ENCODE measurements around the gene TP53.
A peak's percentile ranks its signal among the peaks of the same experiment; 100 is the strongest.

TP53 gene

DNA sequence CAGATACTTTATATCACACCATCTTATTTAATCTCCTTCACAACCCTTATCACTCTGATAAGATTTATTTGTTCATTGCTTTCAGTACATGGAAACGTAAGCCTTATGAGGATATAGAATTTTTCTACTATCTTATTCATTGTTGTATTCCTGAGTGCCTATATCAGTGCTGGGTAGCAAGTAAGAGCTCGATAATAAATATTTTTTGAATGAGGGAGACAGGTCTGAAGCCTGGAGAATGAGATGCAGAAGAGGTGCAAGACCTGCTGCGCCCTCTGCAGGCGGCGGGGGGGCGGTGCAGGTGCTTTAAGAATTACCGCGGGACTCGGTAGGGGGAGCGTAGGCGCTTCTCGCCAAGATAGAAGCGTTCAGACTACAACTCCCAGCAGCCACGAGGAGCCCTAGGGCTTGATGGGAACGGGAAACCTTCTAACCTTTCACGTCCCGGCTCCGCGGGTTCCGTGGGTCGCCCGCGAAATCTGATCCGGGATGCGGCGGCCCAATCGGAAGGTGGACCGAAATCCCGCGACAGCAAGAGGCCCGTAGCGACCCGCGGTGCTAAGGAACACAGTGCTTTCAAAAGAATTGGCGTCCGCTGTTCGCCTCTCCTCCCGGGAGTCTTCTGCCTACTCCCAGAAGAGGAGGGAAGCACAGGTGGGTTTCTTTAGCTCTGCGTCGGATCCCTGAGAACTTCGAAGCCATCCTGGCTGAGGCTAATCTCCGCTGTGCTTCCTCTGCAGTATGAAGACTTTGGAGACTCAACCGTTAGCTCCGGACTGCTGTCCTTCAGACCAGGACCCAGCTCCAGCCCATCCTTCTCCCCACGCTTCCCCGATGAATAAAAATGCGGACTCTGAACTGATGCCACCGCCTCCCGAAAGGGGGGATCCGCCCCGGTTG, 868 bp upstream of the TP53 start, which contains the start of gene WRAP53:
Gene WRAP53 (plus strand): TSS at position 570 of the 900 bp plus-strand sequence. CDS start 172 bp downstream, at position 742.
- TF ChIP-seq, protein P1, sequence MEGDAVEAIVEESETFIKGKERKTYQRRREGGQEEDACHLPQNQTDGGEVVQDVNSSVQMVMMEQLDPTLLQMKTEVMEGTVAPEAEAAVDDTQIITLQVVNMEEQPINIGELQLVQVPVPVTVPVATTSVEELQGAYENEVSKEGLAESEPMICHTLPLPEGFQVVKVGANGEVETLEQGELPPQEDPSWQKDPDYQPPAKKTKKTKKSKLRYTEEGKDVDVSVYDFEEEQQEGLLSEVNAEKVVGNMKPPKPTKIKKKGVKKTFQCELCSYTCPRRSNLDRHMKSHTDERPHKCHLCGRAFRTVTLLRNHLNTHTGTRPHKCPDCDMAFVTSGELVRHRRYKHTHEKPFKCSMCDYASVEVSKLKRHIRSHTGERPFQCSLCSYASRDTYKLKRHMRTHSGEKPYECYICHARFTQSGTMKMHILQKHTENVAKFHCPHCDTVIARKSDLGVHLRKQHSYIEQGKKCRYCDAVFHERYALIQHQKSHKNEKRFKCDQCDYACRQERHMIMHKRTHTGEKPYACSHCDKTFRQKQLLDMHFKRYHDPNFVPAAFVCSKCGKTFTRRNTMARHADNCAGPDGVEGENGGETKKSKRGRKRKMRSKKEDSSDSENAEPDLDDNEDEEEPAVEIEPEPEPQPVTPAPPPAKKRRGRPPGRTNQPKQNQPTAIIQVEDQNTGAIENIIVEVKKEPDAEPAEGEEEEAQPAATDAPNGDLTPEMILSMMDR (conservative IDR thresholded peaks at IDR 0.05; ENCODE audit: control insufficient read depth, insufficient read depth, low read depth, low read length): peak; percentile 91
- peak; percentile 99 for DNase-seq (ENCODE audit: low read depth)

DNA sequence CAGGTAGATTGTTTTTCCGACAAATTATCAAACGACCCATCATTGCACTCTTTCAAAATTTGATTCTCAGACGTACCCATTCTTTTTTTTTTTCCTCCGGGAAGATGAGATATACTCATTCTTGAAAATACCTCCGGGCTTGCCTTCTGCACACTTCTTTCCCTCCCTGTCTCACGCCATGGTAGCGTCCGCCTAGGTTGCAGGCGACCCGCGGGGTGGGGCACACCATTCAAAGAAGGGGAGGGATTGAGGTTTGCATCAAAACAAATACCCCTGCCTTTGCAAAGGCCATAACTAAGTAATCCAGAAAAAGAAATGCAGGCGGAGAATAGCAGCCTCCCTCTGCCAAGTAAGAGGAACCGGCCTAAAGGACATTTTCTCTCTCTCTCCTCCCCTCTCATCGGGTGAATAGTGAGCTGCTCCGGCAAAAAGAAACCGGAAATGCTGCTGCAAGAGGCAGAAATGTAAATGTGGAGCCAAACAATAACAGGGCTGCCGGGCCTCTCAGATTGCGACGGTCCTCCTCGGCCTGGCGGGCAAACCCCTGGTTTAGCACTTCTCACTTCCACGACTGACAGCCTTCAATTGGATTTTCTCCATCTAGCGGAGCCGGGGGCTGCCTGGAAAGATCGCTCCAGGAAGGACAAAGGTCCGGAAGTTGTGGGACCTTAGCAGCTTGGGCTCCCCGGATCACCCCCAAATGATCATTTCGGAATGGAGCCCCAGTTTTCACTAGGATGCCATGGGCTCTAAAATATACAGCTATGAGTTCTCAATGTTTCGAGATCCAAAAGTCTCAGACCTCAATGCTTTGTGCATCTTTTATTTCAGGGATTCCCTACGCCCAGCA, 843 bp downstream of the TP53 start:
- peak; percentile 78 for DNase-seq (ENCODE audit: low read depth)
- peak overlapping the region; percentile 99 for H3K4me3 ChIP-seq (ENCODE audit: control insufficient read depth, low read depth, low read length)
- TF ChIP-seq, protein P1 (conservative IDR thresholded peaks at IDR 0.05; ENCODE audit: control insufficient read depth, insufficient read depth, low read depth, low read length): no peak

More for the DNA sequence above, 868 bp upstream of the TP53 start, which contains the start of gene WRAP53:
- H3K4me3 ChIP-seq (ENCODE audit: control insufficient read depth, low read depth, low read length): peak within 1 kb of the TSS; percentile 99

DNA sequence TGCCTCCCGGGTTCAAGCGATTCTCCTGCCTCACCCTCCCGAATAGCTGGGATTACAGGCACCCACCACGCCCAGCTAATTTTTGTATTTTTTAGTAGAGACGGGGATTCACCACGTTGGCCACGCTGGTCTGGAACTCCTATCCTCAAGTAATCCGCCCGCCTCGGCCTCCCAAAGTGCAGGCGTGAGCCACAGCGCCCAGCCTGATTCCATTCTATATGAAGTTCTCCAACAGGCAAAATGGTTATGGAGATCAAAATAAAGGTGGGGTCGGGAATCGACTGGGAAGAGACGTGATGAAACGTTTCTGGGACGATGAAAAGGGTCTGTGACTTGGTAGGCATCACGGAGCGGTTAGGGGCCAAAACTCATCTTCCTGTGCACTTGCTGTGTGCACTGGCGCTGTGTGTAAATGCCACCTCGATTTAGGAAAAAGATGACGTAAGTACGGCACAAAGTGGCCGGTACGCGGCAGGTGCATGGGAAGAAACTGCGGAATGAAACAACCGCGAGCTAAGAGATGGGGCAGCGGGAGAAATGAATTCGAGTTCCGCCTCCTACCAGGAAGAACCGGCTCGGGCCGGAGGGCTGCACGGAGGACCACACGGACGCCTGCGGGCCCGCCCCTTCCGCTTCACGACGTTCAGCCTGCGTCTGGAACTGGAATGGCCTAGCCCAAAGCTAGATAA, 1.6 kb downstream of the TP53 start:
- TF ChIP-seq, protein P1 (conservative IDR thresholded peaks at IDR 0.05; ENCODE audit: control insufficient read depth, insufficient read depth, low read depth, low read length): no peak
- peak; percentile 92 for DNase-seq (ENCODE audit: low read depth)
- H3K4me3 ChIP-seq (ENCODE audit: control insufficient read depth, low read depth, low read length): peak overlapping the region; percentile 99

DNA sequence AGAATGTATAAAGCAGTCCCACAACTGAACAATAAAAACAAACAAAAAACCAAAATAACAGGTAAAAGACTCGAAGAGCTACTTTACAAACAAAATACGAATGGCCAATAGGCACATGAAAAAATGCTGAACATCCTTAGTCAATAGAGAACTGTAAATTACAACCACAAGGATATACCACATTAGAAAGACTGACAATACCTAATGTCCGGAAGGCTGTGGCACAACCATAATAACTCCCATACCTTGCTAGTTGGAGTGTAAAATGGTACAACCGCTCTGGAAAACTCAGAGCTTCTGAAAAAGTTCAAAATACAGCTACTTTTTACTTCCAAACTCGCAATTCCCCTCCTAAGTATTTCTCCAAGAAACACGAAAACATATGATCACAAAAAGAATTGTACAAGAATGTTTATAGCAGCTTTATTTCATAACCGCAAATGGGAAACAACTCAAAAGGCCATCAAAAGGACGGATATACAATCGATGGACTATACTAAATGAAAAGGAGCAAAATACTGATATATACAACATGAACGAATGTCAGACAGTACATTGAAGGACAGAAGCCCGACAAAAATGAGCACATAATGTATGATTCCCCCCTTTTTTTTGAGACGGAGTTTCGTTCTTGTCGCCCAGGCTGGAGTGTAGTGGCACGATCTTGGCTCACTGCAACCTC, 2.3 kb downstream of the TP53 start:
- no peak for DNase-seq (ENCODE audit: low read depth)
- peak overlapping the region; percentile 99 for H3K4me3 ChIP-seq (ENCODE audit: control insufficient read depth, low read depth, low read length)
- TF ChIP-seq, protein P1 (conservative IDR thresholded peaks at IDR 0.05; ENCODE audit: control insufficient read depth, insufficient read depth, low read depth, low read length): no peak

DNA sequence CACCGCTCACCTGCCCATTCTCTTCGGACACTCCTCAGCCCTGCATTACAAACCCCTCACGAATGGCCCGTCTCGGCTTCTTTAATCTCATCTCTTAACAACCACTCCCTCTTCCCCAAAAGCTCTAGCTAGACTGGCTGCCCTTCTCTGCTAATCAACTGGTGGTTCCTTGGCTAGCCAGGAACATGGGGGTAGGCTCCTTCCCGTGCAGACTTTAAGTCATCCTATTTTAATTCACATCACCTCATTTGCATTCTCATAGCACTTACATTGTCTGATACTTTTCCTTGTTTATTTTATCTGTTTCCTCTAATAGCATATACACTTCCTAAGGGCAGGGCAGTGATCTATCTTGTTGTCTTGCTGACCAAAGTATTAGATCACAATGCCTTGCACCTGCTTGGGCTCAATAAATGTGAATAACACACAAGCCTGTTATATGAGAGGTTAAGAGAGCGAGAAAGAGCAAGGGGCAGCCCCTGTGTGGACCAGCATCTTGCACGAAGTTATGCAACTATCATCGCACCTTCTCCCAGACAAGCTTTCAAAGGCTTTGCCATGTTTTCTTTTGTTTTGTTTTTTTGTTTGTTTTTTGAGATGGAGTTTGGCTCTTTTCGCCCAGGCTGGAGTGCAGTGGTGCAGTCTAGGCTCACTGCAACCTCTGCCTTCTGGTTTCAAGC, 9.8 kb downstream of the TP53 start:
- TF ChIP-seq, protein P1 (conservative IDR thresholded peaks at IDR 0.05; ENCODE audit: control insufficient read depth, insufficient read depth, low read depth, low read length): no peak
- no peak overlapping the region for H3K4me3 ChIP-seq (ENCODE audit: control insufficient read depth, low read depth, low read length)
- DNase-seq (ENCODE audit: low read depth): no peak
